D721Med (cell line): ENCODE results near the gene FCN3.
A peak's percentile ranks its signal among the peaks of the same experiment; 100 is the strongest.

Experiments
- DNase-seq: peaks from one replicate; pipeline ENCODE4 v3.0.0; 2011; ENCODE audit warnings: low spot score; ENCODE audit not compliant: insufficient read length
- FAIRE-seq: peaks from 2 replicates; lab custom pipeline; 2011; peaks lifted over from hg19 to GRCh38; lab: Jason Lieb, UNC
- CTCF ChIP-seq: IDR thresholded peaks from 2 replicates; pipeline ENCODE4 v1.5.1; 2012; ENCODE audit warnings: mild to moderate bottlenecking, control low read depth; ENCODE audit not compliant: insufficient read depth; ENCODE audit errors: missing control alignments

The FCN3 gene

GRCh38 chr1:27399251-27400025 lies 24.8 kb upstream of the FCN3 start:
- DNase-seq (no peak), FAIRE-seq (no peak)
- TF ChIP-seq CTCF = no peak

GRCh38 chr1:27398405-27399149 lies 24.0 kb upstream of the FCN3 start:
- no peak for TF ChIP-seq CTCF
- no peak for FAIRE-seq
- no peak for DNase-seq

- no peak for TF ChIP-seq CTCF
- FAIRE-seq = no peak
- DNase-seq = no peak
These were observed 23.1 kb upstream of the FCN3 start for GRCh38 chr1:27397749-27398148.

- FAIRE-seq = no peak
- DNase-seq = no peak
- no peak for TF ChIP-seq CTCF
These were observed 22.5 kb upstream of the FCN3 start for GRCh38 chr1:27397110-27397509.

GRCh38 chr1:27395441-27396195 lies 21.0 kb upstream of the FCN3 start:
- peak; percentile 46 for DNase-seq
- TF ChIP-seq CTCF = peak; percentile 78
- no peak for FAIRE-seq

- TF ChIP-seq CTCF = no peak
- DNase-seq = no peak
- FAIRE-seq = no peak
These were observed 20.3 kb upstream of the FCN3 start for GRCh38 chr1:27394925-27395324.

GRCh38 chr1:27394282-27394658 lies 19.6 kb upstream of the FCN3 start:
- FAIRE-seq (no peak), DNase-seq (no peak)
- TF ChIP-seq CTCF = no peak
